K562 (cell line): ENCODE measurements around the gene TMEM245. TPM values are rescaled to one million over a fixed set of nuclear protein-coding genes. Genes with fewer than 3 reads are reported as not detected.
A peak's percentile ranks its signal among the peaks of the same experiment; 100 is the strongest.

ENCODE experiments used
- BRCA1 ChIP-seq, 2 experiments: fragments of 450-650 bp in 1 of 2; sonication (generic) in 1 of 2; formaldehyde crosslinking in 1 of 2; IDR thresholded peaks; 2 replicates each; pipeline versions ENCODE4 v1.5.0 to v1.6.1; 2017 to 2020; ENCODE audit warnings: mild to moderate bottlenecking in 1 of 2, missing genetic modification reagents in 1 of 2
- CHCHD3 ChIP-seq: fragments of 250-450 bp; sonication (Bioruptor Pico); IDR thresholded peaks from 2 replicates; pipeline ENCODE4 v2.1.2; 2022; ENCODE audit warnings: mild to moderate bottlenecking
- HMGN3 ChIP-seq: IDR thresholded peaks from 2 replicates; pipeline ENCODE4 v1.6.1; 2011; ENCODE audit warnings: borderline replicate concordance, low read depth, mild to moderate bottlenecking, mixed read lengths, low read length; ENCODE audit not compliant: insufficient read length; ENCODE audit errors: extremely low read depth
- IRF9 ChIP-seq: fragments of 450-650 bp; IDR thresholded peaks from 2 replicates; pipeline ENCODE4 v1.6.1; 2016; ENCODE audit warnings: missing biosample characterization, missing genetic modification characterization
- MIER1 ChIP-seq: fragments of 450-650 bp; IDR thresholded peaks from 2 replicates; pipeline ENCODE4 v1.6.1; 2016; ENCODE audit warnings: antibody characterized with exemption, mild to moderate bottlenecking, low read depth
- MLX ChIP-seq, 2 experiments: fragments of 450-650 bp in 1 of 2; sonication (generic) in 1 of 2; formaldehyde crosslinking; conservative IDR thresholded peaks; 2 replicates each; pipeline versions ENCODE4 v1.4.0 to v1.8.1; 2020 to 2022; ENCODE audit warnings: mild to moderate bottlenecking in 1 of 2, missing genetic modification reagents in 1 of 2
- POLR2G ChIP-seq: fragments of 200-400 bp; formaldehyde crosslinking; IDR thresholded peaks from 2 replicates; pipeline ENCODE4 v1.6.1; 2017; ENCODE audit warnings: low read depth, mild to moderate bottlenecking, antibody characterized with exemption, low read length, moderate library complexity
- RHOXF2B ChIP-seq: fragments of 250-450 bp; sonication (Bioruptor Pico); conservative IDR thresholded peaks from 2 replicates; pipeline ENCODE4 v1.5.1; 2021
- SMAD1 ChIP-seq: fragments of 150-350 bp; IDR thresholded peaks from 2 replicates; pipeline ENCODE4 v1.6.1; 2014; ENCODE audit warnings: low read length, low read depth; ENCODE audit not compliant: partially characterized antibody
- SMAD2 ChIP-seq: fragments of 150-350 bp; IDR thresholded peaks from 2 replicates; pipeline ENCODE4 v1.6.1; 2014; ENCODE audit warnings: low read depth, mild to moderate bottlenecking, low read length
- SMAD4 ChIP-seq: fragments of 250-450 bp; sonication (Bioruptor Pico); conservative IDR thresholded peaks from 2 replicates; pipeline ENCODE4 v1.8.0; 2021; ENCODE audit warnings: inconsistent platforms, mild to moderate bottlenecking, moderate library complexity
- TARDBP ChIP-seq: fragments of 450-650 bp; IDR thresholded peaks from 2 replicates; pipeline ENCODE4 v1.6.1; 2016
- TFAP4 ChIP-seq: sonication (generic); formaldehyde crosslinking; IDR thresholded peaks from 2 replicates; pipeline ENCODE4 v1.8.0; 2022; ENCODE audit warnings: missing genetic modification reagents, mild to moderate bottlenecking, moderate library complexity, borderline replicate concordance
- ZBTB26 ChIP-seq: fragments of 450-650 bp; formaldehyde crosslinking; IDR thresholded peaks from 2 replicates; pipeline ENCODE4 v1.4.0; 2022; ENCODE audit warnings: missing genetic modification characterization
- ZHX1 ChIP-seq: fragments of 150-350 bp; conservative IDR thresholded peaks from 2 replicates; pipeline ENCODE4 v1.6.1; 2014; ENCODE audit warnings: low read length
- ZNF232 ChIP-seq: sonication (generic); formaldehyde crosslinking; IDR thresholded peaks from 2 replicates; pipeline ENCODE4 v1.8.0; 2022; ENCODE audit warnings: mild to moderate bottlenecking, missing genetic modification reagents
- ZNF639 ChIP-seq, 2 experiments: fragments of 200-800 bp in 1 of 2; sonication (Bioruptor generic) in 1 of 2; sonication (generic) in 1 of 2; formaldehyde crosslinking in 1 of 2; IDR thresholded peaks in 1 of 2; conservative IDR thresholded peaks in 1 of 2; 2 replicates each; pipeline versions ENCODE4 v1.5.0 to v1.6.1; 2016 to 2020; ENCODE audit warnings: missing compliant biosample characterization in 1 of 2, missing genetic modification characterization in 1 of 2, missing genetic modification reagents in 1 of 2
- ZZZ3 ChIP-seq: fragments of 450-650 bp; IDR thresholded peaks from 2 replicates; pipeline ENCODE4 v1.6.1; 2016; ENCODE audit warnings: antibody characterized with exemption, mild to moderate bottlenecking, moderate library complexity
- polyA plus RNA-seq, 8 experiments: library from polyadenylated mRNA; depleted of rRNA in 4 of 8; stranded (reverse) in 5 of 8; unstranded in 3 of 8; fragments of >200 nt; fragmentation: Nextera tagmentation in 2 of 8; fragmentation: Illumina TruSeq in 1 of 8; extraction: Ambion mirVana in 2 of 8; extraction: Trizol in 1 of 8; gene quantifications; 2 replicates each; pipeline versions ENCODE4 v1.2.1 to v1.2.3, GENCODE V29; 2011 to 2014; ENCODE audit warnings: inconsistent platforms in 1 of 8, missing spikeins in 1 of 8
- total RNA-seq, 7 experiments: library from RNA; depleted of rRNA in 6 of 7; stranded (reverse); fragments of >200 nt in 6 of 7; fragmentation: Illumina TruSeq in 2 of 7; extraction: Trizol in 2 of 7; gene quantifications; 2 replicates each; pipeline versions ENCODE4 v1.2.1 to v1.2.3, GENCODE V29; 2011 to 2021; ENCODE audit warnings: low replicate concordance in 1 of 7

TMEM245 gene
- total and polyA plus RNA-seq, 9 of the 15 experiments (the other 6 are each of a cell fraction or from before 2014, with no cell fraction given) = 8.5 to 43.2 (median 24.3) TPM

- TF ChIP-seq ZNF639 (CRISPR knock-in tag; conservative IDR thresholded peaks at IDR 0.05 in 1 of 2, IDR thresholded peaks at IDR 0.05 in 1 of 2) = peak in 1 of 2 experiments; percentile 78; a peak in 1 of 4 replicates
- TF ChIP-seq SMAD2 = no peak
- no peak for TF ChIP-seq ZZZ3
- no peak for TF ChIP-seq ZNF232 (CRISPR knock-in tag)
- no peak for TF ChIP-seq CHCHD3
- TF ChIP-seq MLX (CRISPR knock-in tag; conservative IDR thresholded peaks at IDR 0.05) = 0 out of 4 replicates have a peak, but pooled peaks of 1 of the 2 experiments have one; percentile 33
- no peak for TF ChIP-seq IRF9 (tag)
- TF ChIP-seq BRCA1 (IDR thresholded peaks at IDR 0.05) = no peak
- TF ChIP-seq BRCA1 (CRISPR knock-in tag; IDR thresholded peaks at IDR 0.05) = no peak
- peak; percentile 89; the same call in 1 of the 2 replicates for TF ChIP-seq ZHX1
- TF ChIP-seq HMGN3 = peak; percentile 81
- no peak for TF ChIP-seq ZBTB26 (CRISPR knock-in tag)
- TF ChIP-seq POLR2G = peak; percentile 94
- TF ChIP-seq SMAD1 = no peak
- TF ChIP-seq TFAP4 = no peak
- TF ChIP-seq MIER1 = no peak
- no peak for TF ChIP-seq RHOXF2B (CRISPR knock-in tag)
- no peak for TF ChIP-seq TARDBP
- peak; percentile 66 for TF ChIP-seq SMAD4
Observed at GRCh38 chr9:109119439-109120203, at the start of gene TMEM245 (continued).
